Measurements from ENCODE around the gene TMEM266. TPM values are rescaled to one million over a fixed set of nuclear protein-coding genes. Genes with fewer than 3 reads are reported as not detected.
"Not testable (repeated sequence)": the region's sequence is repeated elsewhere in the genome, so short reads cannot be mapped to it uniquely, and the experiment has no call there.

Gene TMEM266
- total and polyA plus RNA-seq, 8 donors = 1.9 to 5.5 (median 4.2) TPM

GRCh38 chr15:76038512-76038911, 21.3 kb upstream of the TMEM266 start:
- intact Hi-C loops (cut with DNase I) = no loop called here
- no peak for TF ChIP-seq CTCF (IDR thresholded peaks at IDR 0.05)
- 90 to 95% methylated on average over 1 of the region's 1 CpG for WGBS, 2 donors
- H3K27me3 ChIP-seq = no peaks in the 10 kb centered on the region
- DNase-seq (no peak), FAIRE-seq (no peak), ATAC-seq (no peak)
- H3K9me3 ChIP-seq = no peaks in the 10 kb centered on the region
- no peaks in the 10 kb centered on the region for H3K4me1 ChIP-seq
- no peak overlapping the region for H3K27ac ChIP-seq
- H3K36me3 ChIP-seq = no peaks in the 10 kb centered on the region
- H3K4me3 ChIP-seq = no peak overlapping the region

- FAIRE-seq; intact Hi-C loops (cut with DNase I); H3K27me3 ChIP-seq; H3K4me1 ChIP-seq; H3K4me3 ChIP-seq; H3K27ac ChIP-seq; H3K9me3 ChIP-seq; ATAC-seq; DNase-seq; H3K36me3 ChIP-seq: not testable (repeated sequence)
- 94 to 96% methylated on average over 10 of the region's 10 CpGs for WGBS, 2 donors
Measured at GRCh38 chr15:76054201-76054600, 5.6 kb upstream of the TMEM266 start.

GRCh38 chr15:76056931-76057330, 2.9 kb upstream of the TMEM266 start:
- Histone ChIP-seq H3K4me3 (peak overlapping the region in 2 of 4 donors; percentile 9 to 30), H3K36me3 (no peaks in the 10 kb centered on the region), H3K27me3 (no peaks in the 10 kb centered on the region), H3K9me3 (no peaks in the 10 kb centered on the region), H3K4me1 (peaks cover 0 to 9% (median 0%) of the 10 kb centered on the region in 3 donors), H3K27ac (peak overlapping the region in 2 of 4 donors; percentile 4 to 43)
- no peak for DNase-seq
- no peak for FAIRE-seq
- 2 to 3% methylated on average over 3 of the region's 3 CpGs for WGBS, 2 donors
- TF ChIP-seq CTCF (IDR thresholded peaks at IDR 0.05) = no peak
- peak; percentile 21 to 59 (median 46) for ATAC-seq
- intact Hi-C loops (cut with DNase I) = loop anchor here in 1 of 3 donors (5.0 kb wide), 1 partner anchor 80 kb away; no protein-coding TSS in a partner anchor

GRCh38 chr15:76057332-76058000, 2.3 kb upstream of the TMEM266 start:
- DNase-seq (peak in 3 of 6 donors; percentile 24 to 49 (median 24)), FAIRE-seq (peak; percentile 45), ATAC-seq (peak; percentile 7 to 49 (median 44))
- peak overlapping the region in 2 of 4 donors; percentile 4 to 43 for H3K27ac ChIP-seq
- intact Hi-C loops (cut with DNase I) = loop anchor here in 1 of 3 donors (5.0 kb wide), 1 partner anchor 80 kb away; no protein-coding TSS in a partner anchor
- H3K36me3 ChIP-seq = no peaks in the 10 kb centered on the region
- 2 to 3% methylated on average over 7 of the region's 7 CpGs for WGBS, 2 donors
- peaks cover 0 to 9% (median 0%) of the 10 kb centered on the region in 3 donors for H3K4me1 ChIP-seq
- no peaks in the 10 kb centered on the region for H3K9me3 ChIP-seq
- peak; percentile 52 to 75 (median 62) for TF ChIP-seq CTCF (IDR thresholded peaks at IDR 0.05)
- no peaks in the 10 kb centered on the region for H3K27me3 ChIP-seq
- peak overlapping the region in 2 of 4 donors; percentile 9 to 30 for H3K4me3 ChIP-seq

- H3K27me3 ChIP-seq = no peaks in the 10 kb centered on the region
Measured at GRCh38 chr15:76058714-76059319, 968 bp upstream of the TMEM266 start.

More at GRCh38 chr15:76058714-76059319, 968 bp upstream of the TMEM266 start:
- H3K4me3 ChIP-seq = peak overlapping the region; percentile 33 to 71 (median 48)
- FAIRE-seq (no peak), DNase-seq (peak in 3 of 6 donors; percentile 30 to 48 (median 33)), ATAC-seq (peak; percentile 51 to 70 (median 66))
- H3K4me1 ChIP-seq = peaks cover 0 to 9% (median 0%) of the 10 kb centered on the region in 3 donors
- intact Hi-C loops (cut with DNase I) = loop anchor here in 1 of 3 donors (5.0 kb wide), 1 partner anchor 78 kb away; no protein-coding TSS in a partner anchor
- no peaks in the 10 kb centered on the region for H3K36me3 ChIP-seq
- no peaks in the 10 kb centered on the region for H3K9me3 ChIP-seq
- peak overlapping the region in 1 of 4 donors; percentile 42 for H3K27ac ChIP-seq
- 9 to 10% methylated on average over 18 of the region's 18 CpGs for WGBS, 2 donors
- TF ChIP-seq CTCF (IDR thresholded peaks at IDR 0.05) = no peak

Measured in pancreas (tissue), 10 donors.